ENCODE data around the gene CHP1.
A peak's percentile ranks its signal among the peaks of the same experiment; 100 is the strongest.
"Not testable (repeated sequence)": the region's sequence is repeated elsewhere in the genome, so short reads cannot be mapped to it uniquely, and the experiment has no call there.

The CHP1 gene

GRCh38 chr15:41256577-41257038, 25.5 kb downstream of the CHP1 start:
- WGBS = 94% methylated on average over 5 of the region's 5 CpGs
- peaks cover 26% of the 10 kb centered on the region for H3K36me3 ChIP-seq (ENCODE audit: insufficient read depth, low read length)
- no peaks in the 10 kb centered on the region for H3K9me3 ChIP-seq (ENCODE audit: insufficient read depth, low read depth, low read length)
- H3K9ac ChIP-seq (ENCODE audit: low read depth, low read length) = no peak overlapping the region
- H3K27ac ChIP-seq (ENCODE audit: low read depth, low read length) = no peak overlapping the region
- no peak overlapping the region for H3K4me3 ChIP-seq (ENCODE audit: low read length)
- H3K27me3 ChIP-seq (ENCODE audit: insufficient read depth, low read length) = no peaks in the 10 kb centered on the region
- H3K4me1 ChIP-seq (ENCODE audit: insufficient read depth, low read length) = no peaks in the 10 kb centered on the region

DNA sequence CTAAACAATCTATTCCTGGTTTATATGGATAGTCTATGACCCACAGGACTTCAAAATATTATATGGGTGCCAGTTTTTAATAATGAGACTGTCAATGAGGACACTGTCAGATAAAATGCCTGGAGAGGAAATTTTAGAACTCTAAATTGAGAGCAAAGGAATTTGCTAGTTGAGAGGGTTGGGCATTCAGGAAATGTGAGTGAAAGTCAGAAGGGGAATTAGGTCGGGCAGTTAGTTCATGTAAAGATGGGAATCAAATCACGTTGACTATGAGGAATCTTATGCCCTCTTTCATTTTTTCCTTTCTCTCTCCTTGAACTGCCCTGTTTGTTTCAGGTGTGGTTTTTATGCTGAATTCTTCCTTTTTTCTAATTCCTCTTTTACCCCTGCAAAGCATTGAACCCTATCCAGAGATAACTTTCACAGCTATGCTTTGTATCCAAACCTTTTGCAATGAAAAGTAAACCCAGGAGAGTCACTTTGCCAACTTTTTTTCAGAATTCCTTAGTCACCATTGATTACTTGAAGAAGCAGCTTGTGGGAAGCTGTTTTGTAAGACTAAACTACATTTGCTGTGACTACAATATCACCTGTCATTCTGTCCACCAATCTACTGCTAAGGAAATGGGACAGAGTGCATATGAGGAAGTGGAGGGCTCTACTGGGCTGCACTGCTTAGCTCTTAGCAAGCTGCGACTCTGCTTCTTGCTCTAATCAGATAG, 27.8 kb downstream of the CHP1 start:
- H3K27me3 ChIP-seq (ENCODE audit: insufficient read depth, low read length) = no peaks in the 10 kb centered on the region
- H3K4me3 ChIP-seq (ENCODE audit: low read length) = no peak overlapping the region
- H3K36me3 ChIP-seq (ENCODE audit: insufficient read depth, low read length) = peaks cover 36% of the 10 kb centered on the region
- H3K4me1 ChIP-seq (ENCODE audit: insufficient read depth, low read length) = peaks cover 9% of the 10 kb centered on the region
- H3K27ac ChIP-seq (ENCODE audit: low read depth, low read length) = no peak overlapping the region
- WGBS = 89% methylated on average over 2 of the region's 3 CpGs
- H3K9me3 ChIP-seq (ENCODE audit: insufficient read depth, low read depth, low read length) = no peaks in the 10 kb centered on the region
- H3K9ac ChIP-seq (ENCODE audit: low read depth, low read length) = 0 out of 2 replicates have a peak overlapping the region, but pooled peaks have one; percentile 18

GRCh38 chr15:41259546-41260189, 28.6 kb downstream of the CHP1 start:
- Histone ChIP-seq H3K9ac (ENCODE audit: low read depth, low read length) (no peak overlapping the region), H3K36me3 (ENCODE audit: insufficient read depth, low read length) (peaks cover 33% of the 10 kb centered on the region), H3K4me1 (ENCODE audit: insufficient read depth, low read length) (peaks cover 13% of the 10 kb centered on the region), H3K4me3 (ENCODE audit: low read length) (no peak overlapping the region), H3K27me3 (ENCODE audit: insufficient read depth, low read length) (no peaks in the 10 kb centered on the region), H3K9me3 (ENCODE audit: insufficient read depth, low read depth, low read length) (no peaks in the 10 kb centered on the region), H3K27ac (ENCODE audit: low read depth, low read length) (no peak overlapping the region)
- WGBS = 90% methylated on average over 11 of the region's 12 CpGs

- H3K36me3 ChIP-seq (ENCODE audit: insufficient read depth, low read length) = peaks cover 36% of the 10 kb centered on the region
- not testable (repeated sequence) for H3K27ac ChIP-seq (ENCODE audit: low read depth, low read length); H3K27me3 ChIP-seq (ENCODE audit: insufficient read depth, low read length); H3K9ac ChIP-seq (ENCODE audit: low read depth, low read length); H3K4me3 ChIP-seq (ENCODE audit: low read length); H3K9me3 ChIP-seq (ENCODE audit: insufficient read depth, low read depth, low read length)
- WGBS = 94% methylated on average over 7 of the region's 7 CpGs
- H3K4me1 ChIP-seq (ENCODE audit: insufficient read depth, low read length) = peaks cover 13% of the 10 kb centered on the region
Observed at GRCh38 chr15:41260924-41261323, 29.9 kb downstream of the CHP1 start.

DNA sequence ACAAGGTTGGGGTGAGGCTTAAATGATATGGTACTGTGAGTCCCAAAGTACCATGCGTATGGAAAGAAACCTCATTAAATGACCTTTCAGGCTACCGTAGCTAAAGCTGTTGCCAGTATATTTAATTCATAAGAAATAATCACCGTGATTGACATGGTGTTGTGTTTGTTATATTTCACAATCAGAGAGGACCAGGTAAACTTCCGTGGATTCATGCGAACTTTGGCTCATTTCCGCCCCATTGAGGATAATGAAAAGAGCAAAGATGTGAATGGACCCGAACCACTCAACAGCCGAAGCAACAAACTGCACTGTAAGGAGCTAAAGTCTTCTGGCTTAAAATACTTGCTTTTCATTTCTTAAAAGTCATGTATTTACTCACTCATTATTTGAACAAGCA, 31.5 kb downstream of the CHP1 start:
- H3K4me3 ChIP-seq (ENCODE audit: low read length) = no peak overlapping the region
- H3K9ac ChIP-seq (ENCODE audit: low read depth, low read length) = no peak overlapping the region
- peaks cover 31% of the 10 kb centered on the region for H3K36me3 ChIP-seq (ENCODE audit: insufficient read depth, low read length)
- peaks cover 13% of the 10 kb centered on the region for H3K4me1 ChIP-seq (ENCODE audit: insufficient read depth, low read length)
- H3K9me3 ChIP-seq (ENCODE audit: insufficient read depth, low read depth, low read length) = no peaks in the 10 kb centered on the region
- 96% methylated on average over 8 of the region's 8 CpGs for WGBS
- H3K27ac ChIP-seq (ENCODE audit: low read depth, low read length) = no peak overlapping the region; the same call in 1 of the 2 replicates
- H3K27me3 ChIP-seq (ENCODE audit: insufficient read depth, low read length) = no peaks in the 10 kb centered on the region

DNA sequence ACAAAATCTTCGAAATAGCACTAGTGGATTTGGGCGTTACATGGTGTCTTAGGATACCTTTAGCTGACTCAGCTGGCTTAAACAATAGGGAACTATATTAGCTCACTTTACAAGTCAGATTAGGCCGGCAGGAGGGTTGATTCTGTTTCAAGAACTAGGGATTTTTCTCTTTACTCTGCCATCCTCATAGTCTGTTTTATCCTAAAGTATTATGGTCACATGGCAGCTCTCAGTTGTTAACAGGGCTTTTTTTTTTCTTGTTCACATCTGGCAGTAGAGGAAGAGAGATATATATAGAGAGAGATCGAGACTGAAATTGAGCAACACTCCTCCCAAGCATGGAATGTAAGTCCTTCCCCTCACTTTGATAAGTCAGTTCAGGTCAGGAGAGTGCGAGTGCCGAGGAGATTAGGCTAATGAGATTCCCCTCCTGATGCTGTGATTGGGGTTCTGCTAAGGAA, 32.9 kb downstream of the CHP1 start:
- no peak overlapping the region for H3K9ac ChIP-seq (ENCODE audit: low read depth, low read length)

GRCh38 chr15:41269887-41270286, 38.8 kb downstream of the CHP1 start:
- Histone ChIP-seq H3K27me3 (ENCODE audit: insufficient read depth, low read length) (no peaks in the 10 kb centered on the region), H3K4me1 (ENCODE audit: insufficient read depth, low read length) (no peaks in the 10 kb centered on the region), H3K9me3 (ENCODE audit: insufficient read depth, low read depth, low read length) (no peaks in the 10 kb centered on the region), H3K9ac (ENCODE audit: low read depth, low read length) (no peak overlapping the region), H3K36me3 (ENCODE audit: insufficient read depth, low read length) (peaks cover 35% of the 10 kb centered on the region), H3K4me3 (ENCODE audit: low read length) (no peak overlapping the region), H3K27ac (ENCODE audit: low read depth, low read length) (no peak overlapping the region)
- 93% methylated on average over 2 of the region's 2 CpGs for WGBS

More for the DNA sequence above, 32.9 kb downstream of the CHP1 start:
- Histone ChIP-seq H3K4me1 (ENCODE audit: insufficient read depth, low read length) (peaks cover 13% of the 10 kb centered on the region), H3K4me3 (ENCODE audit: low read length) (peak overlapping the region; percentile 33), H3K9me3 (ENCODE audit: insufficient read depth, low read depth, low read length) (no peaks in the 10 kb centered on the region), H3K27me3 (ENCODE audit: insufficient read depth, low read length) (no peaks in the 10 kb centered on the region), H3K27ac (ENCODE audit: low read depth, low read length) (peak overlapping the region; percentile 88), H3K36me3 (ENCODE audit: insufficient read depth, low read length) (peaks cover 23% of the 10 kb centered on the region)
- 15% methylated on average over 4 of the region's 6 CpGs for WGBS

DNA sequence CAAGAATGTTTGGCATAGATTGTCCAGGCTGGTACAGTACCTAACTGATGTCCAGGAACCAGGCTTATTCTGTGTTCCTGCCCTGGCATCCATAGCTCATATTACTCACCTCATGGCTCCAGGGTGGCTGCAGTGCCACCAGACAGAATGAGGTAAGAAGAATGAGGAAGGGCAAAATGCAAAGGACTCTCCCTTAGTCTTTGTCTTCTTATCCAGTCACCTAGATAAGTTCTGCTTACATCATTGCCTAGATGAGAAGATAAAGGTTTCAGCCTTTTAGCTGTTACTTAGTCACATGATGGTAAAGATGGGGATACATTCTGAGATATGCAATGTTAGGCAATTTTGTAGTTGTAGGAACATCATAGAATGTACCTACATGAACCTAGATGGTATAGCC, 45.8 kb downstream of the CHP1 start:
- peaks cover 37% of the 10 kb centered on the region for H3K36me3 ChIP-seq (ENCODE audit: insufficient read depth, low read length)
- H3K4me1 ChIP-seq (ENCODE audit: insufficient read depth, low read length) = no peaks in the 10 kb centered on the region
- H3K27me3 ChIP-seq (ENCODE audit: insufficient read depth, low read length) = no peaks in the 10 kb centered on the region
- no peak overlapping the region for H3K27ac ChIP-seq (ENCODE audit: low read depth, low read length)
- no peaks in the 10 kb centered on the region for H3K9me3 ChIP-seq (ENCODE audit: insufficient read depth, low read depth, low read length)
- H3K9ac ChIP-seq (ENCODE audit: low read depth, low read length) = no peak overlapping the region
- no peak overlapping the region for H3K4me3 ChIP-seq (ENCODE audit: low read length)

DNA sequence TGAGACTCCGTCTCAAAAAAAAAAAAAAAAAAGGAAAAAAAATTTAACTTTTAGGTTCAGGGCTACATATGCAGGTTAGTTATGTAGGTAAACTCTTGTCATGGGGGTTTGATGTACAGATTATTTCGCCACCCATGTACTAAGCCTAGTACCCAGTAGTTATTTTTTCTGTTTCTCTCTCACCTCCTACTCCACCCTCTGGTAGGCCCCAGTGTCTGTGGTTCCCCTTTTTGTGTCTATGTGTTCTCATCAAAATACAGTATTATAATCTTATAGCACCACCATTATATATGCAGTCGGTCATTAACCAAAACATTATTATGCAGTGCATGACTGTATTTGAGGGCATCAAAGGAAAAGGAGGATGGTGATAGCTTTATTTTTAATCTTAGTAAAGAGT, 47.3 kb downstream of the CHP1 start:
- WGBS = 90% methylated on average over 1 of the region's 3 CpGs

DNA sequence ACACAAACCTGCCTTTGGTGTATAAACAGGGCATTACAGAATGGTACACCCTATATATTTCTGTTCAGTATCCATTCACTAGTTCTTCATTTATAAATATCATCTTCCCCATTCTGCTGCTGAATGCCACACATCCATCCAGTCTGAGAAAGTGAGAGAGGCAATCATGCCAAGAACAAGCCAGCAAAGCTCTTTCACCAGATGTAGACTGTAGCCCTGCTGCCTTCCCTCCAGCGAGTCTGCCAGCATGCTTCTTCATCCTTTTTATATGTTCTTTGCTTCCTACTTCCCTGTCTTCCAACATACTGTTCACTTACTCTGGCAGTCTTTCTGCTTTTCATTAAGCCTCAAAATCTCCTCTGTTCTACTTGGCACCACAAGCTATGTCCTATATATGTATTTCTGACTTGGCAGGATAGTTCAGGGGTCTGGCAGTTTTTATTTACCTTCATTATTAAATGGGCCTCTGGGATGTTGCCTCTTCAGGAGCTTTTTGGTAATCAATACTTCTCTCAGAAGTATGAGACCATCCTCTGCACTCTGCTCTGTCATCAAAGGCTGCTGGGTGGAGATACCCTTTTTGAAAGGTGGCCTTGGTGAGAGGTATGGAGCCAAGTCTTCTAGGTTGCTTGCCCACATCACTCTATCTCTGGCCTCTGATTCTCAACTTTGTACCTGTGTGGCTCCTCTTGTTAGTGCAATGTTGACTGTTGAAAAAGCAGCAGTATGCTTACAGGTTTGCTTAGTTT, 48.6 kb downstream of the CHP1 start:
- no peaks in the 10 kb centered on the region for H3K4me1 ChIP-seq (ENCODE audit: insufficient read depth, low read length)
- no peaks in the 10 kb centered on the region for H3K9me3 ChIP-seq (ENCODE audit: insufficient read depth, low read depth, low read length)
- peaks cover 23% of the 10 kb centered on the region for H3K36me3 ChIP-seq (ENCODE audit: insufficient read depth, low read length)
- no peak overlapping the region for H3K9ac ChIP-seq (ENCODE audit: low read depth, low read length)
- H3K27me3 ChIP-seq (ENCODE audit: insufficient read depth, low read length) = no peaks in the 10 kb centered on the region
- no peak overlapping the region for H3K4me3 ChIP-seq (ENCODE audit: low read length)
- H3K27ac ChIP-seq (ENCODE audit: low read depth, low read length) = no peak overlapping the region
- WGBS = 92% methylated on average over 1 of the region's 1 CpG

More for the DNA sequence above, 47.3 kb downstream of the CHP1 start:
- no peaks in the 10 kb centered on the region for H3K9me3 ChIP-seq (ENCODE audit: insufficient read depth, low read depth, low read length)
- H3K27me3 ChIP-seq (ENCODE audit: insufficient read depth, low read length) = no peaks in the 10 kb centered on the region
- H3K36me3 ChIP-seq (ENCODE audit: insufficient read depth, low read length) = peaks cover 27% of the 10 kb centered on the region
- H3K9ac ChIP-seq (ENCODE audit: low read depth, low read length) = no peak overlapping the region
- no peak overlapping the region for H3K4me3 ChIP-seq (ENCODE audit: low read length)
- no peaks in the 10 kb centered on the region for H3K4me1 ChIP-seq (ENCODE audit: insufficient read depth, low read length)
- no peak overlapping the region for H3K27ac ChIP-seq (ENCODE audit: low read depth, low read length)

DNA sequence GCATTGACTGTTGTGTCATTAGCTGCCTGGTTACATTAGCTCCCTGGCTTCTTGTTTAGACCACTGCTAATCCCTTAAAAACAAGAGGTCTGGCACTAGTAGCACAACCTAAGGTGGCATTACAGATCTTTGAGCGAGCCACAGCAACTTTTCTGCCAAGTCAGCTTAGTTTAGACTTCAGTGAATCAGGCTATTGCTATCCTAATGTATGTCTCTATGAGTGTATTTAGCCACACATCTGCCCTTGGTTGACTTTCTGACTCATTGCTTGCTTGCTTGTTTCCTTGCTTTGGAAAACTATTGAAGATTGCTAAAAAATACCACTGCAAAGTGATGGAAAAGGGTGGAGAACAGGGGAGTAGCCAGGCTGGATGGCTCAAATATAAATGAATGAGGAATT, 50.2 kb downstream of the CHP1 start:
- Histone ChIP-seq H3K4me3 (ENCODE audit: low read length) (no peak overlapping the region), H3K27ac (ENCODE audit: low read depth, low read length) (no peak overlapping the region), H3K4me1 (ENCODE audit: insufficient read depth, low read length) (peaks cover 6% of the 10 kb centered on the region; the same call in 1 of the 2 replicates), H3K9ac (ENCODE audit: low read depth, low read length) (no peak overlapping the region), H3K27me3 (ENCODE audit: insufficient read depth, low read length) (no peaks in the 10 kb centered on the region), H3K36me3 (ENCODE audit: insufficient read depth, low read length) (peaks cover 35% of the 10 kb centered on the region), H3K9me3 (ENCODE audit: insufficient read depth, low read depth, low read length) (no peaks in the 10 kb centered on the region)
- WGBS = 100% methylated on average over 1 of the region's 1 CpG

Data from HUES64 (cell line).